IMR-90 (cell line): Measurements from ENCODE around the gene PRICKLE2. TPM values are rescaled to one million over a fixed set of nuclear protein-coding genes. Genes with fewer than 3 reads are reported as not detected.
A peak's percentile ranks its signal among the peaks of the same experiment; 100 is the strongest.

Experiments used
- ATAC-seq: fragments of 200-7000 bp; cut with Tn5 transposase; 2 replicates; pipeline ENCODE4 v1.9.1; 2020; ENCODE audit warnings: low read depth, mild to moderate bottlenecking, moderate library complexity
- BruUV-seq: library from RNA; stranded (reverse); fragments of 400-500 nt; replicated peaks from 2 replicates; lab custom pipeline; 2021; lab: Mats Ljungman, UMichigan
- CTCF ChIA-PET: fragments of 300-600 bp; formaldehyde crosslinking; extraction: SDS; loops from one replicate; lab custom pipeline; 2021; ENCODE audit warnings: antibody characterized with exemption; lab: Yijun Ruan, JAX
- POLR2A ChIA-PET: fragments of 300-600 bp; sonication (Branson Sonifier 250); formaldehyde crosslinking; loops from one replicate; lab custom pipeline; 2022; ENCODE audit warnings: antibody characterized with exemption; ENCODE audit not compliant: unreplicated experiment; lab: Charles Lee
- DNase-seq: peaks from one replicate; pipeline ENCODE4 v3.0.0; 2013
- H2AFZ ChIP-seq: replicated peaks from 2 replicates; pipeline ENCODE3; 2013; ENCODE audit warnings: low read length, mild to moderate bottlenecking; ENCODE audit not compliant: poor library complexity
- H2AK5ac ChIP-seq: 2 replicates; pipeline ENCODE4 v1.6.1; 2013; ENCODE audit warnings: low read depth, low read length, inconsistent platforms
- H2AK9ac ChIP-seq: replicated peaks from 2 replicates; pipeline ENCODE3; 2013; ENCODE audit warnings: mild to moderate bottlenecking, low read depth, low read length, moderate library complexity; ENCODE audit not compliant: poor library complexity
- H2BK120ac ChIP-seq: 2 replicates; pipeline ENCODE4 v1.6.1; 2013; ENCODE audit warnings: low read depth, low read length, inconsistent platforms
- H2BK15ac ChIP-seq: 3 replicates; pipeline ENCODE4 v1.6.1; 2013; ENCODE audit warnings: low read depth, low read length, inconsistent platforms
- H2BK20ac ChIP-seq: 2 replicates; pipeline ENCODE4 v1.6.1; 2013; ENCODE audit warnings: low read depth, mild to moderate bottlenecking, inconsistent platforms, low read length, moderate library complexity
- H2BK5ac ChIP-seq: 2 replicates; pipeline ENCODE4 v1.6.1; 2013; ENCODE audit warnings: mild to moderate bottlenecking, low read depth, low read length, inconsistent platforms; ENCODE audit not compliant: poor library complexity, severe bottlenecking
- H3K14ac ChIP-seq: replicated peaks from 2 replicates; pipeline ENCODE4 v1.6.1; 2013; ENCODE audit warnings: low read depth, low read length, inconsistent platforms
- H3K18ac ChIP-seq: 2 replicates; pipeline ENCODE4 v1.6.1; 2013; ENCODE audit warnings: low read depth, low read length, control low read depth
- H3K23ac ChIP-seq: 2 replicates; pipeline ENCODE4 v1.6.1; 2013; ENCODE audit warnings: low read depth, low read length, inconsistent platforms
- H3K27ac ChIP-seq: 2 replicates; pipeline ENCODE4 v1.5.1; 2013; ENCODE audit warnings: mild to moderate bottlenecking, control low read depth, low read length; ENCODE audit not compliant: insufficient read depth
- H3K27me3 ChIP-seq: 2 replicates; pipeline ENCODE4 v1.6.1; 2013; ENCODE audit warnings: low read length; ENCODE audit not compliant: control insufficient read depth, insufficient read depth
- H3K36me3 ChIP-seq: 2 replicates; pipeline ENCODE4 v1.6.1; 2013; ENCODE audit warnings: low read length, mixed read lengths; ENCODE audit not compliant: control insufficient read depth, insufficient read depth
- H3K4ac ChIP-seq: 2 replicates; pipeline ENCODE4 v1.6.1; 2013; ENCODE audit warnings: low read depth, low read length, inconsistent platforms
- H3K4me1 ChIP-seq: 2 replicates; pipeline ENCODE4 v1.6.1; 2013; ENCODE audit warnings: low read length, mixed read lengths; ENCODE audit not compliant: control insufficient read depth, insufficient read depth
- H3K4me2 ChIP-seq: 2 replicates; pipeline ENCODE4 v1.6.1; 2013; ENCODE audit warnings: low read depth, mild to moderate bottlenecking, control low read depth, low read length, moderate library complexity
- H3K4me3 ChIP-seq: 2 replicates; pipeline ENCODE4 v1.5.1; 2013; ENCODE audit warnings: low read depth, mild to moderate bottlenecking, control low read depth, low read length, moderate library complexity; ENCODE audit not compliant: insufficient read depth
- H3K56ac ChIP-seq: 2 replicates; pipeline ENCODE4 v1.6.1; 2013; ENCODE audit warnings: low read length, inconsistent platforms; ENCODE audit not compliant: insufficient read depth; ENCODE audit errors: extremely low read depth
- H3K79me1 ChIP-seq, 2 experiments: 2 replicates each; pipeline ENCODE4 v1.6.1; 2013; ENCODE audit warnings: low read length in 2 of 2, inconsistent platforms in 1 of 2, low read depth in 1 of 2
- H3K9ac ChIP-seq: 2 replicates; pipeline ENCODE4 v1.6.1; 2013; ENCODE audit warnings: low read depth, low read length, control low read depth
- H3K9me1 ChIP-seq: 2 replicates; pipeline ENCODE4 v1.6.1; 2013; ENCODE audit warnings: low read length, inconsistent platforms; ENCODE audit not compliant: insufficient read depth
- H3K9me3 ChIP-seq: 2 replicates; pipeline ENCODE4 v1.6.1; 2013; ENCODE audit warnings: low read length; ENCODE audit not compliant: control insufficient read depth, insufficient read depth
- H4K20me1 ChIP-seq: 2 replicates; pipeline ENCODE4 v1.6.1; 2013; ENCODE audit warnings: low read length, inconsistent platforms; ENCODE audit not compliant: insufficient read depth
- H4K5ac ChIP-seq: 2 replicates; pipeline ENCODE4 v1.6.1; 2013; ENCODE audit warnings: mild to moderate bottlenecking, low read depth, low read length, control low read depth
- H4K8ac ChIP-seq, 2 experiments: 2 replicates each; pipeline ENCODE4 v1.6.1; 2013; ENCODE audit warnings: low read depth in 2 of 2, low read length in 2 of 2, control low read depth in 1 of 2, inconsistent platforms in 1 of 2
- H4K91ac ChIP-seq: 2 replicates; pipeline ENCODE4 v1.6.1; 2013; ENCODE audit warnings: low read depth, low read length, inconsistent platforms; ENCODE audit not compliant: insufficient read depth
- BHLHE40 ChIP-seq: fragments of 150-350 bp; IDR thresholded peaks from 2 replicates; pipeline ENCODE4 v1.6.1; 2016; ENCODE audit warnings: mild to moderate bottlenecking, low read depth, low read length
- SMC3 ChIP-seq: fragments of 150-350 bp; IDR thresholded peaks from 2 replicates; pipeline ENCODE4 v1.6.1; 2016; ENCODE audit warnings: low read depth, mild to moderate bottlenecking, antibody characterized with exemption, low read length, moderate library complexity
- WGBS, 2 experiments: methylation state at CpG; one replicate each; pipeline versions ENCODE4 v1.1.5 to v1.1.7; 2013; ENCODE audit warnings: missing lambda C conversion rate in 2 of 2; ENCODE audit not compliant: insufficient read length in 1 of 2; ENCODE audit errors: extremely low coverage in 2 of 2; 5-methylcytosine and 5-hydroxymethylcytosine counted together
- dilution Hi-C: fragments of 300-500 bp; cut with HindIII; formaldehyde crosslinking; loops from one replicate; pipeline ENCODE4 v1.14.3; 2018; ENCODE audit warnings: low sequenced_read_pairs; ENCODE audit not compliant: unreplicated experiment
- in situ Hi-C: fragments of 300-500 bp; cut with MboI; formaldehyde crosslinking; loops from 3 replicates; pipeline ENCODE4 v1.14.3; 2019; ENCODE audit warnings: low sequenced_read_pairs, inconsistent platforms, mixed read lengths
- intact Hi-C: fragments of 100-400 bp; cut with micrococcal nuclease; formaldehyde crosslinking; loops from 2 replicates; pipeline ENCODE4 v1.10.0; 2022
- polyA plus RNA-seq, 3 experiments: library from polyadenylated mRNA; depleted of rRNA; stranded (reverse); fragments of >200 nt; gene quantifications; 2 replicates each; pipeline ENCODE4 v1.2.3, GENCODE V29; 2012; ENCODE audit warnings: low replicate concordance in 1 of 3
- total RNA-seq: library from RNA; depleted of rRNA; stranded (reverse); fragments of >200 nt; gene quantifications from 2 replicates; pipeline ENCODE4 v1.2.3, GENCODE V29; 2012
- TF ChIP-seq, protein P1 (sequence below): fragments of 150-350 bp; IDR thresholded peaks from 2 replicates; pipeline ENCODE4 v1.6.1; 2016; ENCODE audit warnings: low read depth, mild to moderate bottlenecking, low read length, moderate library complexity, borderline replicate concordance

The PRICKLE2 gene
- total and polyA plus RNA-seq, 2 of the 4 experiments (the other 2 are of a cell fraction), result 4.1 to 14.2 TPM

DNA sequence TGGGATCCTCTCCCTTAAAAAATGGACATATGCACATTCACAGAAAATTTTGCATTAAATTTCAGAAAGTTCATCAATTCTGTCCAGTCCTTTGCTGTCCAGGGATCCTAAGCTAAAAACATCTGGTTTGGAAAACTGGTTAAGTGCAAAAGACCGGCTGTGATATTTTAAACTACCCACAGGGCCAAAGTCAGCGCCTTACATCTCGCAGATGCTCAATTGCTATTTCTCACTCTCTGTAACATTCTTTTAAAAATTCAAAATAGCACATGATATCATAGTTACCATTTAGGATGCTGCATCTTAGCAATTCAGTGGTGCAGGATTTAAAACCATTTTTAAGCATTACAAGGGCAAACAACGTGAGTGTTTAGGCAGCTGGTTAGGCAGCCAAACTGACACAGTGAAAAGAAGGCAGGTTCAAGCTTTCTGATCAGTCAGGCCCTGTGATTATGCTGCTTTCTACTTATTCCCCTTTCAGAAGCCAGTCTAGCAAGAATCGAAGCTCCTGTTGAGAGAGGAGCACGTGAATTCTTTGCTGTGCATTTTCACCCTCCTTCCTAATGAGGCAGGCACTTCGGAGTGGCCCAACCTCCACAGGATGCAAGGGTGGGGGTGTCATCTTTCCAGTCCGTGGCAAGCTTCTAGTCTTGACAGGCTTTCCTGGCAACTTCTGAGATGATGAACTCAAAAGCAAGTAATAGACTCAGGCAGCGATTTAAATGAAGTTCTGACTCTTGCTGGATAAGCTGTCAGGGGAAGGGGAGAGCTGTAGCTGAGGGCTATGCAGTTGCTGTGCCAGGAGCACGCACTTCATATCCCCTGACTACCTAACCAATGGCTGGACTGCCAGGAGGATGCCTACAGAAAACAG is 8.8 kb downstream of the PRICKLE2 start:
- ChIA-PET POLR2A (no interaction called here), CTCF (interaction anchor here (0.6 to 1.2 kb wide), 3 partner anchors 8 to 214 kb away, joined by 3 to 4 read pairs (median 3); partner anchors contain the start of gene PRICKLE2)
- intact Hi-C loops, result no loop called here
- no TSS peak for BruUV-seq
- Histone ChIP-seq H3K27ac (peak overlapping the region; percentile 35; the same call in 1 of the 2 replicates), H3K23ac (peak overlapping the region; percentile 20), H4K8ac (peak overlapping the region in 1 of 2 experiments; percentile 38; a peak in 2 of 4 replicates), H2BK20ac (peak overlapping the region; percentile 45), H4K20me1 (peaks cover 42% of the 10 kb centered on the region), H3K27me3 (no peaks in the 10 kb centered on the region), H3K36me3 (0 out of 2 replicates have a peak, but pooled peaks cover 2% of the 10 kb centered on the region), H3K14ac (peak overlapping the region; percentile 26), H3K4ac (peak overlapping the region; percentile 48), H2AK5ac (peak overlapping the region; percentile 72), H4K5ac (no peak overlapping the region), H3K4me3 (no peak overlapping the region), H3K18ac (peak overlapping the region; percentile 33; the same call in 1 of the 2 replicates), H3K79me1 (peaks cover 45 to 89% of the 10 kb centered on the region in 2 experiments), H2BK15ac (peak overlapping the region; percentile 10; the same call in 1 of the 3 replicates), H3K9me3 (no peaks in the 10 kb centered on the region), H4K91ac (0 out of 2 replicates have a peak overlapping the region, but pooled peaks have one; percentile 1), H3K4me1 (peaks cover 28% of the 10 kb centered on the region), H3K56ac (peak overlapping the region; percentile 19; the same call in 1 of the 2 replicates), H2BK5ac (peak overlapping the region; percentile 6), H3K4me2 (peak overlapping the region; percentile 27), H2AFZ (peak overlapping the region; percentile 59), H2BK120ac (peak overlapping the region; percentile 11), H2AK9ac (peak overlapping the region; percentile 0), H3K9me1 (peaks cover 32% of the 10 kb centered on the region), H3K9ac (peak overlapping the region; percentile 24; the same call in 1 of the 2 replicates)
- dilution Hi-C loops, result no loop called here
- in situ Hi-C loops, result loop anchor here (25.0 kb wide), 1 partner anchor 179 kb away; no protein-coding TSS in a partner anchor
- peak; percentile 63; the same call in 1 of the 2 replicates for TF ChIP-seq BHLHE40
- TF ChIP-seq SMC3, result no peak
- TF ChIP-seq, protein P1, sequence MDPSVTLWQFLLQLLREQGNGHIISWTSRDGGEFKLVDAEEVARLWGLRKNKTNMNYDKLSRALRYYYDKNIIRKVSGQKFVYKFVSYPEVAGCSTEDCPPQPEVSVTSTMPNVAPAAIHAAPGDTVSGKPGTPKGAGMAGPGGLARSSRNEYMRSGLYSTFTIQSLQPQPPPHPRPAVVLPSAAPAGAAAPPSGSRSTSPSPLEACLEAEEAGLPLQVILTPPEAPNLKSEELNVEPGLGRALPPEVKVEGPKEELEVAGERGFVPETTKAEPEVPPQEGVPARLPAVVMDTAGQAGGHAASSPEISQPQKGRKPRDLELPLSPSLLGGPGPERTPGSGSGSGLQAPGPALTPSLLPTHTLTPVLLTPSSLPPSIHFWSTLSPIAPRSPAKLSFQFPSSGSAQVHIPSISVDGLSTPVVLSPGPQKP, result no peak
- DNase-seq (peak; percentile 57), ATAC-seq (peak; percentile 41)
- WGBS, 2 experiments, result 68% methylated on average over 3 of the region's 10 CpGs; no CpG with 5 or more reads in 1 of the 2 experiments
